Endothelial cell of umbilical vein (primary cell): ENCODE results near the gene CNTNAP2. TPM values are rescaled to one million over a fixed set of nuclear protein-coding genes. Genes with fewer than 3 reads are reported as not detected.

Experiments used
- BruUV-seq: library from RNA; stranded (reverse); fragments of 400-500 nt; replicated peaks from 2 replicates; lab custom pipeline; 2021; lab: Mats Ljungman, UMichigan
- CTCF ChIA-PET: fragments of 300-600, 350-600 bp; sonication (Branson Sonifier 250); formaldehyde crosslinking; loops from one replicate; lab custom pipeline; 2021; ENCODE audit warnings: antibody characterized with exemption, inconsistent platforms; lab: Charles Lee
- POLR2A ChIA-PET: fragments of 300-600, 350-600 bp; sonication (Branson Sonifier 250); formaldehyde crosslinking; loops from one replicate; lab custom pipeline; 2021; ENCODE audit warnings: antibody characterized with exemption, inconsistent platforms; lab: Charles Lee
- DNase-seq: peaks from one replicate; pipeline ENCODE4 v3.0.0-alpha.2; 2011; ENCODE audit warnings: low read depth, low spot score
- FAIRE-seq: peaks from 2 replicates; lab custom pipeline; 2011; peaks lifted over from hg19 to GRCh38; lab: Jason Lieb, UNC
- H2AFZ ChIP-seq: 2 replicates; pipeline ENCODE4 v1.6.0; 2012; ENCODE audit warnings: low read depth, low read length, control low read depth, inconsistent platforms
- H3K27ac ChIP-seq: 2 replicates; pipeline ENCODE4 v1.5.1; 2011; ENCODE audit warnings: low read depth, mild to moderate bottlenecking, control low read depth, low read length, moderate library complexity; ENCODE audit not compliant: insufficient read depth
- H3K27me3 ChIP-seq, 2 experiments: 2 replicates each; pipeline versions ENCODE4 v1.6.0 to v1.6.1; 2011; ENCODE audit warnings: low read length in 2 of 2, mixed read lengths in 1 of 2; ENCODE audit not compliant: control insufficient read depth in 2 of 2, insufficient read depth in 2 of 2
- H3K36me3 ChIP-seq, 2 experiments: 2 replicates in 1 of 2; 3 replicates in 1 of 2; pipeline ENCODE4 v1.5.1; 2011; ENCODE audit warnings: low read length in 2 of 2, mild to moderate bottlenecking in 1 of 2, moderate library complexity in 1 of 2; ENCODE audit not compliant: control insufficient read depth in 2 of 2, insufficient read depth in 2 of 2; ENCODE audit errors: extremely low read depth in 1 of 2
- H3K4me1 ChIP-seq: 3 replicates; pipeline ENCODE4 v1.5.1; 2011; ENCODE audit warnings: mild to moderate bottlenecking, low read length; ENCODE audit not compliant: control insufficient read depth, insufficient read depth; ENCODE audit errors: extremely low read depth
- H3K4me2 ChIP-seq: 2 replicates; pipeline ENCODE4 v1.6.1; 2011; ENCODE audit warnings: low read length, control low read depth, mixed read lengths; ENCODE audit not compliant: insufficient read depth
- H3K4me3 ChIP-seq, 3 experiments: fragments of 200-600 bp in 1 of 3; sonication (generic), shearing (Covaris generic) in 1 of 3; replicated peaks in 1 of 3; 2 replicates each; pipeline ENCODE4 v1.5.1; 2011 to 2016; ENCODE audit warnings: control low read depth in 3 of 3, low read length in 3 of 3, mild to moderate bottlenecking in 2 of 3, inconsistent platforms in 1 of 3, low read depth in 1 of 3, moderate library complexity in 1 of 3; ENCODE audit not compliant: insufficient read depth in 1 of 3
- H3K79me2 ChIP-seq: 2 replicates; pipeline ENCODE4 v1.6.0; 2012; ENCODE audit warnings: low read length, inconsistent platforms; ENCODE audit not compliant: control insufficient read depth, insufficient read depth
- H3K9ac ChIP-seq: replicated peaks from 2 replicates; pipeline ENCODE3; 2011; ENCODE audit warnings: low read length, control low read depth; ENCODE audit not compliant: insufficient read depth; ENCODE audit errors: extremely low read depth
- H3K9me1 ChIP-seq: replicated peaks from 3 replicates; pipeline ENCODE4 v1.6.0; 2011; ENCODE audit warnings: mild to moderate bottlenecking, low read length; ENCODE audit not compliant: control insufficient read depth, insufficient read depth; ENCODE audit errors: extremely low read depth
- H3K9me3 ChIP-seq: replicated peaks from 2 replicates; pipeline ENCODE4 v1.5.1; 2012; ENCODE audit warnings: low read length, inconsistent platforms; ENCODE audit not compliant: control insufficient read depth, insufficient read depth
- H4K20me1 ChIP-seq: replicated peaks from 2 replicates; pipeline ENCODE3; 2011; ENCODE audit warnings: mild to moderate bottlenecking, low read length; ENCODE audit not compliant: control insufficient read depth, insufficient read depth; ENCODE audit errors: extremely low read depth
- CTCF ChIP-seq, 2 donors: IDR thresholded peaks; 1 replicate in 1 of 2; 2 replicates in 1 of 2; pipeline ENCODE4 v1.5.1; 2011; ENCODE audit warnings: low read length in 2 of 2, mild to moderate bottlenecking in 2 of 2, moderate library complexity in 2 of 2, control low read depth in 1 of 2, inconsistent platforms in 1 of 2, low read depth in 1 of 2; ENCODE audit not compliant: insufficient read depth in 1 of 2; ENCODE audit errors: extremely low read depth in 1 of 2
- EZH2 ChIP-seq: IDR thresholded peaks from 2 replicates; pipeline ENCODE4 v1.6.1; 2012; ENCODE audit warnings: borderline replicate concordance, low read depth, mild to moderate bottlenecking, moderate library complexity, low read length, inconsistent platforms; ENCODE audit not compliant: severe bottlenecking
- FOS ChIP-seq: IDR thresholded peaks from 2 replicates; pipeline ENCODE4 v1.6.1; 2011; ENCODE audit warnings: mild to moderate bottlenecking, low read length, moderate library complexity, borderline replicate concordance; ENCODE audit not compliant: insufficient read depth
- GATA2 ChIP-seq: IDR thresholded peaks from 2 replicates; pipeline ENCODE4 v1.7.0; 2011; ENCODE audit warnings: low read depth, mild to moderate bottlenecking, moderate library complexity, mixed read lengths, low read length; ENCODE audit not compliant: insufficient read length, insufficient read depth
- MAX ChIP-seq: IDR thresholded peaks from 2 replicates; pipeline ENCODE4 v1.6.1; 2011; ENCODE audit not compliant: insufficient read depth, insufficient read length
- MYC ChIP-seq: IDR thresholded peaks from one replicate; pipeline ENCODE4 v1.6.1; 2011; ENCODE audit warnings: mild to moderate bottlenecking, low read depth, low read length
- POLR2A ChIP-seq: IDR thresholded peaks from 2 replicates; pipeline ENCODE4 v1.6.1; 2012; ENCODE audit warnings: low read depth, mild to moderate bottlenecking, control low read depth, low read length
- POLR2AphosphoS5 ChIP-seq: IDR thresholded peaks from 2 replicates; pipeline ENCODE4 v1.6.1; 2012; ENCODE audit warnings: low read depth, mild to moderate bottlenecking, control low read depth, low read length, moderate library complexity; ENCODE audit not compliant: insufficient read depth
- dilution Hi-C: fragments of 300-500 bp; cut with MboI; formaldehyde crosslinking; loops from one replicate; pipeline ENCODE4 v1.15.0; 2019; ENCODE audit warnings: low sequenced_read_pairs; ENCODE audit not compliant: extremely low pct_ligation_motif_present
- intact Hi-C: fragments of 100-400 bp; cut with micrococcal nuclease; formaldehyde crosslinking; loops from one replicate; pipeline ENCODE4 v1.10.0; 2022
- polyA plus RNA-seq, 4 experiments: library from polyadenylated mRNA; depleted of rRNA in 3 of 4; stranded (reverse) in 3 of 4; unstranded in 1 of 4; fragments of >200 nt; gene quantifications; 2 replicates each; pipeline versions ENCODE4 v1.2.1 to v1.2.3, GENCODE V29; 2011 to 2012; ENCODE audit warnings: missing spikeins in 1 of 4
- total RNA-seq: library from RNA; stranded (reverse); gene quantifications from 2 replicates; pipeline ENCODE4 v1.2.3, GENCODE V29; 2021

Gene CNTNAP2
- total and polyA plus RNA-seq, 2 donors (not counting 3 experiments of a cell fraction or from before 2014, with no cell fraction given): not detected

GRCh38 chr7:147400221-147400689 lies 1283.7 kb downstream of the CNTNAP2 start:
- dilution Hi-C loops: no loop called here
- H3K36me3 ChIP-seq: no peaks in the 10 kb centered on the region
- FAIRE-seq: no peak
- peaks cover 2% of the 10 kb centered on the region for H3K9me3 ChIP-seq
- intact Hi-C loops: no loop called here
- H3K27ac ChIP-seq: no peak overlapping the region
- no peaks in the 10 kb centered on the region for H3K9me1 ChIP-seq
- no peaks in the 10 kb centered on the region for H3K79me2 ChIP-seq
- H3K9ac ChIP-seq: no peak overlapping the region
- H3K27me3 ChIP-seq: no peaks in the 10 kb centered on the region
- CTCF ChIA-PET: no interaction called here
- TF ChIP-seq CTCF (IDR thresholded peaks at IDR 0.05; ENCODE audit: extremely low read depth in 1 of 2, insufficient read depth in 1 of 2, low read depth in 1 of 2, low read length in 2 of 2): no peak
- no peak for TF ChIP-seq POLR2A
- no peak for TF ChIP-seq POLR2AphosphoS5
- no peak for TF ChIP-seq MAX
- TF ChIP-seq GATA2: no peak
- TF ChIP-seq MYC: no peak
- POLR2A ChIA-PET: no interaction called here
- H2AFZ ChIP-seq: no peak overlapping the region
- no peak overlapping the region for H3K4me2 ChIP-seq
- no peak for DNase-seq
- H3K4me3 ChIP-seq: no peak overlapping the region
- no TSS peak for BruUV-seq
- no peaks in the 10 kb centered on the region for H3K4me1 ChIP-seq
- no peaks in the 10 kb centered on the region for H4K20me1 ChIP-seq

DNA sequence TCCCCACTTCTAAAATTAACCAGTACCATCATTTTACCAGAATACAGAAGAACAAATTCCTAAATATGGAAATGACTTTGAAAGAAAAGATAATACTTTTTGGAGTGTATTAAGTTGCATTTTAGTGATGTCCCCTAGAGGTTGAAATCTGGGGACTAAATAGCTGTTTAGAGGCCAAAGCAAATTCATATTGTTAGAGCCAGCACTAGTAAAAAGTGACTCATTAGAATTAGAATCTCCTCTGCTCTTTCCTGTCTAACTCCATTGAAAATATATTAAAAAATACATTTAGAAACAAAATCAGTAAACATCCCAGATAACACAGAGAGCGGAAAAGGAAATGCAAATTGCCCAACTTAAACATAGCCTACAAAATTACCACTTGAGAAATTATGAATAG lies 1284.3 kb downstream of the CNTNAP2 start:
- no peak for TF ChIP-seq POLR2A
- TF ChIP-seq MAX: no peak
- TF ChIP-seq EZH2: no peak
- TF ChIP-seq CTCF (IDR thresholded peaks at IDR 0.05; ENCODE audit: extremely low read depth in 1 of 2, insufficient read depth in 1 of 2, low read depth in 1 of 2, low read length in 2 of 2): no peak
- TF ChIP-seq FOS: no peak
- no peak for TF ChIP-seq MYC
- no peaks in the 10 kb centered on the region for H3K27me3 ChIP-seq
- no peaks in the 10 kb centered on the region for H4K20me1 ChIP-seq
- ChIA-PET POLR2A (no interaction called here), CTCF (no interaction called here)
- no peaks in the 10 kb centered on the region for H3K9me1 ChIP-seq
- no peaks in the 10 kb centered on the region for H3K79me2 ChIP-seq
- H3K4me1 ChIP-seq: no peaks in the 10 kb centered on the region
- no peak overlapping the region for H3K9ac ChIP-seq
- dilution Hi-C loops (no loop called here), intact Hi-C loops (no loop called here)
- BruUV-seq: no TSS peak
- H3K27ac ChIP-seq: no peak overlapping the region
- no peak overlapping the region for H2AFZ ChIP-seq
- H3K4me2 ChIP-seq: no peak overlapping the region
- H3K4me3 ChIP-seq: no peak overlapping the region
- H3K36me3 ChIP-seq: no peaks in the 10 kb centered on the region
- FAIRE-seq (no peak), DNase-seq (no peak)
- peaks cover 2% of the 10 kb centered on the region for H3K9me3 ChIP-seq
